ENCODE data around the gene SLC16A13. TPM values are rescaled to one million over a fixed set of nuclear protein-coding genes. Genes with fewer than 3 reads are reported as not detected.

The SLC16A13 gene
- total and polyA plus RNA-seq, 10 of the 15 experiments (the other 5 are each of a cell fraction or from before 2014, with no cell fraction given) = 0.34 to 12.1 (median 3.3) TPM

- no peak for TF ChIP-seq CEBPZ (IDR thresholded peaks at IDR 0.05; ENCODE audit: low read depth, low read length)
- TF ChIP-seq STAT3 (IDR thresholded peaks at IDR 0.05; ENCODE audit: low read depth, low read length) = no peak
- TF ChIP-seq MTA3 (IDR thresholded peaks at IDR 0.05; ENCODE audit: borderline replicate concordance, low read length) = no peak
- TF ChIP-seq STAT1 (conservative IDR thresholded peaks at IDR 0.05) = no peak
- TF ChIP-seq ZNF622 (IDR thresholded peaks at IDR 0.05) = no peak
- no peak for TF ChIP-seq E2F4 (IDR thresholded peaks at IDR 0.05; ENCODE audit: low read depth, low read length)
- peak; percentile 86 for TF ChIP-seq LARP7 (IDR thresholded peaks at IDR 0.05)
- peak; percentile 67; the same call in 1 of the 2 replicates for TF ChIP-seq SIN3A (IDR thresholded peaks at IDR 0.05; ENCODE audit: low read depth, low read length)
- TF ChIP-seq NFYA (IDR thresholded peaks at IDR 0.05; ENCODE audit: borderline replicate concordance, low read depth, low read length) = no peak
- TF ChIP-seq NKRF (conservative IDR thresholded peaks at IDR 0.05) = peak; percentile 47; the same call in 1 of the 2 replicates
- TF ChIP-seq REST (IDR thresholded peaks at IDR 0.05; ENCODE audit: low read depth, low read length) = 0 out of 2 replicates have a peak, but pooled peaks have one; percentile 25
- TF ChIP-seq EZH2 (IDR thresholded peaks at IDR 0.05; ENCODE audit: borderline replicate concordance, control insufficient read depth, low read depth, low read length) = no peak
- TF ChIP-seq BCL11A (IDR thresholded peaks at IDR 0.05; ENCODE audit: low read depth, low read length) = no peak
- peak; percentile 100 for TF ChIP-seq BACH1 (IDR thresholded peaks at IDR 0.05; ENCODE audit: borderline replicate concordance)
- TF ChIP-seq ATF3 (IDR thresholded peaks at IDR 0.05; ENCODE audit: borderline replicate concordance, extremely low read depth, low read depth, low read length) = no peak
- TF ChIP-seq SP1 (IDR thresholded peaks at IDR 0.05; ENCODE audit: low read depth, low read length) = no peak
- TF ChIP-seq ESRRA (IDR thresholded peaks at IDR 0.05; ENCODE audit: low read length) = no peak; the same call in 1 of the 2 replicates
- TF ChIP-seq MYC (IDR thresholded peaks at IDR 0.05; ENCODE audit: insufficient read depth, insufficient read length, insufficient replicate concordance, low read length, severe bottlenecking) = no peak
- peak; percentile 90; the same call in 1 of the 2 replicates for TF ChIP-seq HDGF (IDR thresholded peaks at IDR 0.05)
- no peak for TF ChIP-seq BMI1 (IDR thresholded peaks at IDR 0.05; ENCODE audit: borderline replicate concordance)
Observed at GRCh38 chr17:7014261-7014994, 21.4 kb upstream of the SLC16A13 start (continued).

Measured in GM12878 (cell line).